T-helper 1 cell treated with Interleukin-12 subunit alpha and Interleukin-12 subunit beta and Interleukin-4 antibody, amounts not matched to agents 30 μg/mL and 1 μg/mL, for 36 hours (primary cell): ENCODE data around the gene ZNF407.

Source experiments
- H3K27ac Mint-ChIP-seq: one replicate; pipeline ENCODE4 v1.8.0; 2021; ENCODE audit warnings: mild to moderate bottlenecking, mixed read lengths
- H3K27me3 Mint-ChIP-seq: one replicate; pipeline ENCODE4 v1.8.0; 2021; ENCODE audit warnings: low read depth, mixed read lengths
- H3K36me3 Mint-ChIP-seq: one replicate; pipeline ENCODE4 v1.8.0; 2021; ENCODE audit warnings: low read depth, mixed read lengths
- H3K4me1 Mint-ChIP-seq: one replicate; pipeline ENCODE4 v1.8.0; 2021; ENCODE audit warnings: low read depth, mixed read lengths
- H3K4me3 Mint-ChIP-seq: one replicate; pipeline ENCODE4 v1.8.0; 2021; ENCODE audit warnings: mild to moderate bottlenecking, moderate library complexity, mixed read lengths
- H3K9me3 Mint-ChIP-seq: one replicate; pipeline ENCODE4 v1.8.0; 2021; ENCODE audit warnings: mixed read lengths

Gene ZNF407

GRCh38 chr18:74604361-74604760 is 6.7 kb downstream of the ZNF407 start:
- peaks cover 7% of the 10 kb centered on the region for H3K36me3 Mint-ChIP-seq
- H3K27me3 Mint-ChIP-seq, result no peaks in the 10 kb centered on the region
- H3K4me1 Mint-ChIP-seq, result peaks cover 12% of the 10 kb centered on the region
- no peaks in the 10 kb centered on the region for H3K9me3 Mint-ChIP-seq
- H3K27ac Mint-ChIP-seq, result no peak overlapping the region
- H3K4me3 Mint-ChIP-seq, result no peak overlapping the region

- Mint-ChIP-seq H3K4me1 (peaks cover 10% of the 10 kb centered on the region), H3K4me3 (no peak overlapping the region), H3K27ac (no peak overlapping the region), H3K27me3 (no peaks in the 10 kb centered on the region), H3K36me3 (peaks cover 7% of the 10 kb centered on the region), H3K9me3 (no peaks in the 10 kb centered on the region)
Observed at GRCh38 chr18:74604774-74605173, 7.1 kb downstream of the ZNF407 start.

- Mint-ChIP-seq H3K9me3 (no peaks in the 10 kb centered on the region), H3K27ac (no peak overlapping the region), H3K4me1 (peaks cover 3% of the 10 kb centered on the region), H3K27me3 (no peaks in the 10 kb centered on the region), H3K4me3 (no peak overlapping the region), H3K36me3 (peaks cover 1% of the 10 kb centered on the region)
Observed at GRCh38 chr18:74608681-74609080, 11.0 kb downstream of the ZNF407 start.

- no peak overlapping the region for H3K27ac Mint-ChIP-seq
- peaks cover 3% of the 10 kb centered on the region for H3K4me1 Mint-ChIP-seq
- no peaks in the 10 kb centered on the region for H3K9me3 Mint-ChIP-seq
- H3K27me3 Mint-ChIP-seq, result no peaks in the 10 kb centered on the region
- no peak overlapping the region for H3K4me3 Mint-ChIP-seq
- peaks cover 1% of the 10 kb centered on the region for H3K36me3 Mint-ChIP-seq
Observed at GRCh38 chr18:74609535-74609934, 11.9 kb downstream of the ZNF407 start.

- peaks cover 3% of the 10 kb centered on the region for H3K4me1 Mint-ChIP-seq
- no peaks in the 10 kb centered on the region for H3K27me3 Mint-ChIP-seq
- no peaks in the 10 kb centered on the region for H3K9me3 Mint-ChIP-seq
- peaks cover 1% of the 10 kb centered on the region for H3K36me3 Mint-ChIP-seq
- no peak overlapping the region for H3K27ac Mint-ChIP-seq
- no peak overlapping the region for H3K4me3 Mint-ChIP-seq
Observed at GRCh38 chr18:74610051-74610615, 12.5 kb downstream of the ZNF407 start.

- no peaks in the 10 kb centered on the region for H3K27me3 Mint-ChIP-seq
- H3K4me1 Mint-ChIP-seq, result peaks cover 3% of the 10 kb centered on the region
- H3K4me3 Mint-ChIP-seq, result no peak overlapping the region
- H3K36me3 Mint-ChIP-seq, result peaks cover 1% of the 10 kb centered on the region
- H3K27ac Mint-ChIP-seq, result no peak overlapping the region
- H3K9me3 Mint-ChIP-seq, result no peaks in the 10 kb centered on the region
Observed at GRCh38 chr18:74610860-74611259, 13.2 kb downstream of the ZNF407 start.

- H3K9me3 Mint-ChIP-seq, result no peaks in the 10 kb centered on the region
- peaks cover 1% of the 10 kb centered on the region for H3K36me3 Mint-ChIP-seq
- no peak overlapping the region for H3K4me3 Mint-ChIP-seq
- no peaks in the 10 kb centered on the region for H3K27me3 Mint-ChIP-seq
- peaks cover 3% of the 10 kb centered on the region for H3K4me1 Mint-ChIP-seq
- no peak overlapping the region for H3K27ac Mint-ChIP-seq
Observed at GRCh38 chr18:74611765-74612164, 14.1 kb downstream of the ZNF407 start.

- H3K4me1 Mint-ChIP-seq, result peaks cover 3% of the 10 kb centered on the region
- H3K4me3 Mint-ChIP-seq, result no peak overlapping the region
- no peaks in the 10 kb centered on the region for H3K27me3 Mint-ChIP-seq
- H3K36me3 Mint-ChIP-seq, result peaks cover 1% of the 10 kb centered on the region
- no peak overlapping the region for H3K27ac Mint-ChIP-seq
- H3K9me3 Mint-ChIP-seq, result no peaks in the 10 kb centered on the region
Observed at GRCh38 chr18:74613381-74613780, 15.7 kb downstream of the ZNF407 start.

GRCh38 chr18:74616494-74616893 is 18.8 kb downstream of the ZNF407 start:
- H3K27ac Mint-ChIP-seq, result no peak overlapping the region
- H3K9me3 Mint-ChIP-seq, result no peaks in the 10 kb centered on the region
- H3K27me3 Mint-ChIP-seq, result no peaks in the 10 kb centered on the region
- H3K36me3 Mint-ChIP-seq, result no peaks in the 10 kb centered on the region
- no peaks in the 10 kb centered on the region for H3K4me1 Mint-ChIP-seq
- no peak overlapping the region for H3K4me3 Mint-ChIP-seq

GRCh38 chr18:74617486-74617885 is 19.8 kb downstream of the ZNF407 start:
- Mint-ChIP-seq H3K9me3 (no peaks in the 10 kb centered on the region), H3K27ac (no peak overlapping the region), H3K4me1 (no peaks in the 10 kb centered on the region), H3K36me3 (no peaks in the 10 kb centered on the region), H3K27me3 (no peaks in the 10 kb centered on the region), H3K4me3 (no peak overlapping the region)

GRCh38 chr18:74622072-74622471 is 24.4 kb downstream of the ZNF407 start:
- H3K27me3 Mint-ChIP-seq, result no peaks in the 10 kb centered on the region

GRCh38 chr18:74623047-74623816 is 25.6 kb downstream of the ZNF407 start:
- Mint-ChIP-seq H3K36me3 (no peaks in the 10 kb centered on the region), H3K27ac (no peak overlapping the region), H3K4me1 (peaks cover 9% of the 10 kb centered on the region), H3K9me3 (no peaks in the 10 kb centered on the region), H3K4me3 (no peak overlapping the region), H3K27me3 (no peaks in the 10 kb centered on the region)

More at GRCh38 chr18:74622072-74622471, 24.4 kb downstream of the ZNF407 start:
- no peak overlapping the region for H3K27ac Mint-ChIP-seq
- no peaks in the 10 kb centered on the region for H3K36me3 Mint-ChIP-seq
- no peaks in the 10 kb centered on the region for H3K9me3 Mint-ChIP-seq
- peaks cover 2% of the 10 kb centered on the region for H3K4me1 Mint-ChIP-seq
- H3K4me3 Mint-ChIP-seq, result no peak overlapping the region

GRCh38 chr18:74624466-74624865 is 26.8 kb downstream of the ZNF407 start:
- Mint-ChIP-seq H3K36me3 (no peaks in the 10 kb centered on the region), H3K4me3 (no peak overlapping the region), H3K9me3 (no peaks in the 10 kb centered on the region), H3K27ac (no peak overlapping the region), H3K27me3 (no peaks in the 10 kb centered on the region), H3K4me1 (peaks cover 12% of the 10 kb centered on the region)

GRCh38 chr18:74625157-74625556 is 27.5 kb downstream of the ZNF407 start:
- no peaks in the 10 kb centered on the region for H3K27me3 Mint-ChIP-seq
- H3K36me3 Mint-ChIP-seq, result no peaks in the 10 kb centered on the region
- H3K4me3 Mint-ChIP-seq, result no peak overlapping the region
- H3K9me3 Mint-ChIP-seq, result no peaks in the 10 kb centered on the region
- no peak overlapping the region for H3K27ac Mint-ChIP-seq
- H3K4me1 Mint-ChIP-seq, result peaks cover 12% of the 10 kb centered on the region

- no peak overlapping the region for H3K27ac Mint-ChIP-seq
- no peaks in the 10 kb centered on the region for H3K27me3 Mint-ChIP-seq
- H3K4me3 Mint-ChIP-seq, result no peak overlapping the region
- H3K36me3 Mint-ChIP-seq, result peaks cover 3% of the 10 kb centered on the region
- H3K4me1 Mint-ChIP-seq, result peaks cover 18% of the 10 kb centered on the region
- H3K9me3 Mint-ChIP-seq, result no peaks in the 10 kb centered on the region
Observed at GRCh38 chr18:74626049-74626874, 28.6 kb downstream of the ZNF407 start.
